DOHH2 (cell line): ENCODE results near the gene ARFIP1.

ENCODE experiments used
- H3F3A ChIP-seq: fragments of 200-600 bp; sonication (generic), shearing (Covaris generic); 2 replicates; pipeline ENCODE4 v1.6.0; 2016; ENCODE audit warnings: antibody characterized with exemption, mild to moderate bottlenecking; ENCODE audit not compliant: control insufficient read depth, insufficient read depth
- H3K27ac ChIP-seq: fragments of 200-600 bp; sonication (generic); 2 replicates; pipeline ENCODE4 v1.5.1; 2014; ENCODE audit warnings: low read depth, mild to moderate bottlenecking, low read length, moderate library complexity
- H3K27me3 ChIP-seq: fragments of 200-600 bp; sonication (generic); 2 replicates; pipeline ENCODE4 v1.6.1; 2014; ENCODE audit warnings: mild to moderate bottlenecking, low read length, mixed read lengths; ENCODE audit not compliant: control insufficient read depth
- H3K36me3 ChIP-seq: fragments of 200-600 bp; sonication (generic); 2 replicates; pipeline ENCODE4 v1.6.1; 2014; ENCODE audit warnings: mild to moderate bottlenecking, low read length, moderate library complexity, mixed read lengths; ENCODE audit not compliant: control insufficient read depth
- H3K4me1 ChIP-seq: fragments of 200-600 bp; sonication (generic); 2 replicates; pipeline ENCODE4 v1.6.1; 2014; ENCODE audit warnings: mild to moderate bottlenecking, low read length, mixed read lengths; ENCODE audit not compliant: control insufficient read depth
- H3K4me2 ChIP-seq: fragments of 200-600 bp; sonication (generic); 2 replicates; pipeline ENCODE4 v1.6.0; 2014; ENCODE audit warnings: mild to moderate bottlenecking, low read length, moderate library complexity
- H3K4me3 ChIP-seq: fragments of 200-600 bp; sonication (generic); 2 replicates; pipeline ENCODE4 v1.5.1; 2014; ENCODE audit warnings: mild to moderate bottlenecking, low read length, mixed read lengths
- H3K79me2 ChIP-seq: fragments of 200-600 bp; sonication (generic); 2 replicates; pipeline ENCODE4 v1.6.1; 2014; ENCODE audit warnings: mild to moderate bottlenecking, low read length, mixed read lengths; ENCODE audit not compliant: control insufficient read depth
- H3K9me2 ChIP-seq: fragments of 200-600 bp; sonication (generic); replicated peaks from 2 replicates; pipeline ENCODE4 v1.6.1; 2014; ENCODE audit warnings: mild to moderate bottlenecking, low read length, mixed read lengths; ENCODE audit not compliant: control insufficient read depth
- H3K9me3 ChIP-seq: fragments of 200-600 bp; sonication (generic); 2 replicates; pipeline ENCODE4 v1.6.1; 2014; ENCODE audit warnings: antibody characterized with exemption, low read length, mixed read lengths; ENCODE audit not compliant: control insufficient read depth, insufficient read depth
- H4K20me1 ChIP-seq: fragments of 200-600 bp; sonication (generic); 2 replicates; pipeline ENCODE4 v1.6.0; 2014; ENCODE audit warnings: low read depth, mild to moderate bottlenecking, antibody characterized with exemption, low read length, moderate library complexity; ENCODE audit not compliant: control insufficient read depth, insufficient read depth
- EZH2phosphoT487 ChIP-seq: fragments of 200-600 bp; sonication (generic); IDR thresholded peaks from 2 replicates; pipeline ENCODE4 v1.6.1; 2017; ENCODE audit warnings: borderline replicate concordance, mild to moderate bottlenecking, antibody characterized with exemption, low read length, moderate library complexity, mixed read lengths
- TF ChIP-seq, protein P1 (sequence below): fragments of 200-600 bp; sonication (generic); IDR thresholded peaks from one replicate; pipeline ENCODE4 v1.5.1; 2014; ENCODE audit warnings: antibody characterized with exemption, mild to moderate bottlenecking, low read depth, low read length; ENCODE audit not compliant: poor library complexity, severe bottlenecking

The ARFIP1 gene

DNA sequence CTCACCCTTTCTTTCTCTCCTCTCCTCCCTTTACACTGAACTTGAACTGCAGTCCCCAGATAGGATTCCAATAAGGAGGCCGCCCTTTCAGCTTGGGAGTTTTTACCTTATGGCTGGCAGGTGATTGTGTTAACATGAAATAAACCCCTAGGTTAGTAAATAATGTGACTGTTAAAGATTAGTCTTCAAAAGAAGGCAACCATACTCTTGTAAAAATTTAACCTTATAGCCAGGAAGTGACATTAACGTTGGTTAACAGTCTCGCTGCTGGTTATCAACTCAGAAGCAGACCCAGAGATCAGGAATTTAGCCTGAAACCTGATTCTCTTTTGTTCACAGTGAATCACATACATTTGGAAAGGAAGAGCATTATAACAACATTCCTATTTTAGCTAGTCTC is 171.6 kb downstream of the ARFIP1 start:
- H3F3A ChIP-seq: no peaks in the 10 kb centered on the region

DNA sequence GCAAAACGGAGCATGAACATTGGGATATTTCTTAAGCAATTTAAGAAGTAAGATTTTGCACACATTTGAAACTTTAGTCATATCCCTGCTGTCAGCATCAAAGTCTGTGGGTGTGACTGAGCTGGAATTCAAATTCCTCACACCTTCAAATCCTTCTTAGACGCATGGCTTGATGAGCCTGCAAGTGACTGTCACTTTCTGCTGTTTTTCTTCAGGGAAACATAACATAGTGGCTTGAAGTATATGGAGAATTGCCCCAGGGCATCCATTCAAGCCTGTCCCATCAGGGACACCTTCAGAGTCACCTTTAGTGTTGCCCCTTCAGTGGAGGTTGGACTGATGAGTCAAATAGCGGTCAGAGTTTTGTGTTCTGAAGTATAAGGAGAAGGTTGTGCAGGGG is 173.8 kb downstream of the ARFIP1 start:
- Histone ChIP-seq H3F3A (no peaks in the 10 kb centered on the region), H3K4me1 (no peaks in the 10 kb centered on the region), H3K9me2 (no peaks in the 10 kb centered on the region), H3K27ac (no peak overlapping the region), H4K20me1 (no peaks in the 10 kb centered on the region), H3K79me2 (no peaks in the 10 kb centered on the region), H3K36me3 (no peaks in the 10 kb centered on the region), H3K9me3 (no peaks in the 10 kb centered on the region), H3K4me3 (no peak overlapping the region), H3K27me3 (peaks cover 24% of the 10 kb centered on the region), H3K4me2 (no peak overlapping the region)
- TF ChIP-seq EZH2phosphoT487: no peak
- TF ChIP-seq, protein P1, sequence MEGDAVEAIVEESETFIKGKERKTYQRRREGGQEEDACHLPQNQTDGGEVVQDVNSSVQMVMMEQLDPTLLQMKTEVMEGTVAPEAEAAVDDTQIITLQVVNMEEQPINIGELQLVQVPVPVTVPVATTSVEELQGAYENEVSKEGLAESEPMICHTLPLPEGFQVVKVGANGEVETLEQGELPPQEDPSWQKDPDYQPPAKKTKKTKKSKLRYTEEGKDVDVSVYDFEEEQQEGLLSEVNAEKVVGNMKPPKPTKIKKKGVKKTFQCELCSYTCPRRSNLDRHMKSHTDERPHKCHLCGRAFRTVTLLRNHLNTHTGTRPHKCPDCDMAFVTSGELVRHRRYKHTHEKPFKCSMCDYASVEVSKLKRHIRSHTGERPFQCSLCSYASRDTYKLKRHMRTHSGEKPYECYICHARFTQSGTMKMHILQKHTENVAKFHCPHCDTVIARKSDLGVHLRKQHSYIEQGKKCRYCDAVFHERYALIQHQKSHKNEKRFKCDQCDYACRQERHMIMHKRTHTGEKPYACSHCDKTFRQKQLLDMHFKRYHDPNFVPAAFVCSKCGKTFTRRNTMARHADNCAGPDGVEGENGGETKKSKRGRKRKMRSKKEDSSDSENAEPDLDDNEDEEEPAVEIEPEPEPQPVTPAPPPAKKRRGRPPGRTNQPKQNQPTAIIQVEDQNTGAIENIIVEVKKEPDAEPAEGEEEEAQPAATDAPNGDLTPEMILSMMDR: no peak

More for the DNA sequence above, 171.6 kb downstream of the ARFIP1 start:
- H3K79me2 ChIP-seq: no peaks in the 10 kb centered on the region
- H3K4me1 ChIP-seq: no peaks in the 10 kb centered on the region
- H3K9me2 ChIP-seq: no peaks in the 10 kb centered on the region
- H3K36me3 ChIP-seq: no peaks in the 10 kb centered on the region
- peaks cover 13% of the 10 kb centered on the region; the same call in 1 of the 2 replicates for H3K27me3 ChIP-seq
- H3K4me3 ChIP-seq: no peak overlapping the region
- no peak overlapping the region for H3K4me2 ChIP-seq
- H3K9me3 ChIP-seq: no peaks in the 10 kb centered on the region
- TF ChIP-seq, protein P1: no peak
- TF ChIP-seq EZH2phosphoT487: no peak
- H4K20me1 ChIP-seq: no peaks in the 10 kb centered on the region
- H3K27ac ChIP-seq: no peak overlapping the region

DNA sequence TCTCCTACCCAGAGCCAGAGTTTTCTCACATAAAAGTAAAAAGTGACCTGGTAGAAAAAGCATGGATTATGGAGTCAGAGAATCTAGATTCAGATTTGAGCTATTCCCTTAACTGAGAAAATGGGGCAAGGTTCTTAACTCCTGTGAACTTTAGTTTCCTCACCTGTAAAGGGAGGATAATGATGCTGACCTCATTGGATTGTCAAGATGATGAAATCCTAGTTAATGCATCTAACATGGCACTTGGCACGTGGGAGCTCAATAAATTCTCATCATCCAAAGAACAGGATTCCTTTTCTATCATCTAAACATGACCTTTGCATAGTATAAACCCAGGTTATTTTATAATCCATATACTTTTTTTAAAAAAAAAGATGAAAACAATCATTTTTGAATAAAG is 175.0 kb downstream of the ARFIP1 start:
- H3K4me1 ChIP-seq: no peaks in the 10 kb centered on the region
- TF ChIP-seq EZH2phosphoT487: no peak
- TF ChIP-seq, protein P1: no peak
- no peak overlapping the region for H3K4me3 ChIP-seq
- H3K4me2 ChIP-seq: no peak overlapping the region
- H3K9me2 ChIP-seq: no peaks in the 10 kb centered on the region
- H3K27me3 ChIP-seq: peaks cover 30% of the 10 kb centered on the region
- H3K79me2 ChIP-seq: no peaks in the 10 kb centered on the region
- H4K20me1 ChIP-seq: no peaks in the 10 kb centered on the region
- no peak overlapping the region for H3K27ac ChIP-seq
- no peaks in the 10 kb centered on the region for H3K36me3 ChIP-seq
- no peaks in the 10 kb centered on the region for H3F3A ChIP-seq
- H3K9me3 ChIP-seq: no peaks in the 10 kb centered on the region
